ENCODE results near the gene TSC22D1. TPM values are rescaled to one million over a fixed set of nuclear protein-coding genes. Genes with fewer than 3 reads are reported as not detected.

Gene TSC22D1
- 100 to 1,000 TPM in 2 of 4 donors, 10 to 100 TPM in 2; 48.8 to 138 (median 92.7) TPM for total RNA-seq

GRCh38 chr13:44575741-44576350, at the start of gene TSC22D1:
Gene TSC22D1 (minus strand): TSS chr13:44576330. CDS start chr13:44576074, 256 bp downstream.
- DNase-seq (ENCODE audit: low spot score) (no peak), ATAC-seq (ENCODE audit: low FRiP score) (no peak)
- no peak for TF ChIP-seq CTCF (IDR thresholded peaks at IDR 0.05)

GRCh38 chr13:44622708-44623107, 46.6 kb upstream of the TSC22D1 start:
- TF ChIP-seq CTCF (IDR thresholded peaks at IDR 0.05), result no peak
- DNase-seq (ENCODE audit: low spot score) (no peak), ATAC-seq (ENCODE audit: low FRiP score) (no peak)

- DNase-seq (ENCODE audit: low spot score), result no peak
- no peak for TF ChIP-seq CTCF (IDR thresholded peaks at IDR 0.05)
- no peak for ATAC-seq (ENCODE audit: low FRiP score)
Measured at GRCh38 chr13:44622261-44622660, 46.1 kb upstream of the TSC22D1 start.

- ATAC-seq (ENCODE audit: low FRiP score) (no peak), DNase-seq (ENCODE audit: low spot score) (no peak)
- TF ChIP-seq CTCF (IDR thresholded peaks at IDR 0.05), result no peak
Measured at GRCh38 chr13:44620057-44620456, 43.9 kb upstream of the TSC22D1 start.

DNA sequence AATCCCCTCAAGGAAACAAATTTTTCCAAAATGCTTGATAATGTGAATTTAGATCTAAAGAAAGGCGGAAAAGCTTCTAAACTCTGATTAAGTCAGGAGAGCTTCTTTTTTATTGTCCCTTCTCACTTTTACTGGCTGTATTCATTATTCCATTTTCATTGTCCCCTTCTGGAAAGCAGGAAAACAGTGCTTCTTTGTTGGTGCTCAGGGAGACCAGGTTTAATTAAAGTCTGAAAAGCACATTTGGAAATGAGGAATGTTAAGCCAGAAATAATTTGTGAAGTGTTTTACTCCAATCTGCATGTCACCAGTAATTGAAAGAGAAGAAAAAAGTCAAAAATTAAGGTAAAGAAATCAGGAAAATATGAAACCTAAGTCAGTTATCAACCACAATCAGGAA, 43.5 kb upstream of the TSC22D1 start:
- no peak for TF ChIP-seq CTCF (IDR thresholded peaks at IDR 0.05)
- ATAC-seq (ENCODE audit: low FRiP score), result no peak
- DNase-seq (ENCODE audit: low spot score), result no peak

GRCh38 chr13:44618326-44618725, 42.2 kb upstream of the TSC22D1 start:
- no peak for TF ChIP-seq CTCF (IDR thresholded peaks at IDR 0.05)

GRCh38 chr13:44617648-44618047, 41.5 kb upstream of the TSC22D1 start:
- no peak for TF ChIP-seq CTCF (IDR thresholded peaks at IDR 0.05)
- ATAC-seq (ENCODE audit: low FRiP score), result no peak
- DNase-seq (ENCODE audit: low spot score), result no peak

More at GRCh38 chr13:44618326-44618725, 42.2 kb upstream of the TSC22D1 start:
- ATAC-seq (ENCODE audit: low FRiP score), result no peak
- no peak for DNase-seq (ENCODE audit: low spot score)

All from omental fat pad (tissue), 4 donors.